Subcutaneous adipose tissue (tissue), 4 donors: ENCODE measurements around the gene BATF. TPM values are rescaled to one million over a fixed set of nuclear protein-coding genes. Genes with fewer than 3 reads are reported as not detected.

Experiments used
- total RNA-seq, 4 donors: library from RNA; depleted of rRNA; stranded (reverse); fragments of >200 nt; gene quantifications; one replicate each; pipeline ENCODE4 v1.1.0, GENCODE V29; 2016
- TF ChIP-seq, protein P1 (sequence below): fragments of 450-650 bp; IDR thresholded peaks from one replicate; pipeline ENCODE4 v1.5.1; 2016; ENCODE audit warnings: low read depth, mild to moderate bottlenecking, control low read depth, antibody characterized with exemption, moderate library complexity

The BATF gene
- total RNA-seq, 4 donors from 2014 or later, result 7.3 to 18.3 (median 9.4) TPM

DNA sequence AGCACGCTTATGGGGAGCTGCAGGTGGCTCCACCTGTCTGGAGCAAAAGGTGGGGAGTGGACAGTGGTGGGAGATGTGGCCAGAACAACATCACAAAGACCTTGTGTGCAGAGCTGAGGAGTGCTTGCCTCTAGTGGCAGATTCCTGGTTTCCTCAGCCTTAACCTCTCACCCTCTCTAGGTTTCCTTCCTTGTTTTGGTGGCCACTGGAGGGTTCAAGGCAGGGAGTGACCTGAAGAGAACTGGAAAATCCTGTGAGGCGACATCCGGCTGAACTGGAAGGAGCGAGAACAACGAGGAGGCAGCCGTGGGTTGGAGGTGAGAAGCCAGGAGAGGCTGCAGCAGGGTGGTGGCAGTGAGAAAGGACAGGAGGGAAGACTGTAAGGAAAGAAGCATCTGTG is 49.8 kb downstream of the BATF start:
- TF ChIP-seq, protein P1, sequence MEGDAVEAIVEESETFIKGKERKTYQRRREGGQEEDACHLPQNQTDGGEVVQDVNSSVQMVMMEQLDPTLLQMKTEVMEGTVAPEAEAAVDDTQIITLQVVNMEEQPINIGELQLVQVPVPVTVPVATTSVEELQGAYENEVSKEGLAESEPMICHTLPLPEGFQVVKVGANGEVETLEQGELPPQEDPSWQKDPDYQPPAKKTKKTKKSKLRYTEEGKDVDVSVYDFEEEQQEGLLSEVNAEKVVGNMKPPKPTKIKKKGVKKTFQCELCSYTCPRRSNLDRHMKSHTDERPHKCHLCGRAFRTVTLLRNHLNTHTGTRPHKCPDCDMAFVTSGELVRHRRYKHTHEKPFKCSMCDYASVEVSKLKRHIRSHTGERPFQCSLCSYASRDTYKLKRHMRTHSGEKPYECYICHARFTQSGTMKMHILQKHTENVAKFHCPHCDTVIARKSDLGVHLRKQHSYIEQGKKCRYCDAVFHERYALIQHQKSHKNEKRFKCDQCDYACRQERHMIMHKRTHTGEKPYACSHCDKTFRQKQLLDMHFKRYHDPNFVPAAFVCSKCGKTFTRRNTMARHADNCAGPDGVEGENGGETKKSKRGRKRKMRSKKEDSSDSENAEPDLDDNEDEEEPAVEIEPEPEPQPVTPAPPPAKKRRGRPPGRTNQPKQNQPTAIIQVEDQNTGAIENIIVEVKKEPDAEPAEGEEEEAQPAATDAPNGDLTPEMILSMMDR, result no peak

DNA sequence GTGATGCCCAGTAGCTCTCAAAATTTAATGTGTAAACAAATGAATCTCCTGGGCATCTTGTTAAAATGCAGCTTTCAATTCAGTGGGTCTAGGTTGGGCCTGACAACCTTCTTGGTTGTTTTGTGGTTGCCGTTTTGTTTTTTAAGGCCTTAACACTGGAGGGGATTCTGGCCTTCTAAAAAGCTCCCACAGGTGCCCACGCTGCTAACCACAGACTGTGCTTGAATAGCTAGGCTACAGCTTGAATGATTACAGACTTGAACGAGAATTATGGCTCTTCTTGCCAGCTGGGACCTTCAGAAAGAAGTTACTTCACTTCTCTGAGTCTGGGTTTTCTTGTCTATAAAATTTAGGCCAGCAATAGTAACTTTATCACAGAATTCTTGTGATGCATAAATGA is 54.8 kb downstream of the BATF start:
- TF ChIP-seq, protein P1, result no peak

DNA sequence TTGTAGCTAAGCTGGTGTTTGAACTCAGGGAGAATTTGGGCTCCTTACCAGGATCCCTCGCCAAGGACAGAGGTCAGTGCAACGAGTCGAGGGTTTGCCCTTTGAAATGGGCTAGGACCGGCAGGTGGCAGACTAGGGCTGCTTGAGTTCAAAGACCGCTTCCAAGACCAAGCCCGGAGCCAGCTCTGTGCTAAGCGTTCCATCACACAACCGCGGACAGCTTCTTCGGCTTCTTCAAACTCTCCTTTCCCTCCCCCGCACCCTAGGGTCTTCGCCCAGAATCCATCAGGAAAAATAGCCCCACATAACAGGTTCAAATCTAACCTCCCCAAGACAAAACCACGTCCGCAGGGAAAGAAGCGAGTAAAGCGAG is 55.4 kb downstream of the BATF start:
- TF ChIP-seq, protein P1, result no peak

DNA sequence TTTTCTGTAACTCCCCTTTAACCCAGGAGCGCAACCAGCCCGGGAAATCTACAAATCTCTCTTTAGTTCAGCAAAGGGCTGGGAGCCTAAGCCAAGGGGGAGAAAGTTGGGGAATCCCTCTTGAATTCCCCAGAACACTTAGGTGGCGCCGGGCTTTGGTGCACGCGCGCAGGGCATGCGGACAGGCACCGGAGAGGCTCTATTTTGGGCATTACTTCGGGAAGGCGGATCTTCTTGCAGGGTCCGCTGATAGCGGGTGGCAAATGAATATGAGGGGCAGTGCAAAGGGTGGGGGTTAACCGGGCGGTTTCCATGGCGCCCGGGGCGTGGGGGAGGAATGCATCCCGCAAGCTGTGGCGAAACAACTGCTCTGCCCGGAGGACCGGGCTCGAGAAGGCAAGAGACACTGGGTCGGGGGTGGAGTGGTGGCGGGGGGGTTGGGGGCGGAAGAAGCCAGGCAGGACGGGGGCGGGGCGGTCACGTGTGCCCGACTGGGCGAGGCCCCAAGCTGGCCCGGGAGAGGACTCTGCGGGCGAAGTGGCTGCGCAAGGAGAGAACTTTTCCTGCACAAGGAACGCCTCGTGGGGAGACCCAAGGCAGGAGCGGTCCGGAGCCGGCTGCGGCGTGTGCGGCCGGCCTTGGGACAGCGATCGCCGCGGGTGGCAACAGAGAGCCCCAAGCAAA is 56.0 kb downstream of the BATF start, which contains the start of gene FLVCR2:
TSS of gene FLVCR2 (plus strand) at position 519 of the 684 bp plus-strand sequence. CDS start 353 bp downstream, outside the sequence.
- TF ChIP-seq, protein P1, result no peak

- TF ChIP-seq, protein P1, result no peak
Observed at GRCh38 chr14:75578786-75579337, 56.6 kb downstream of the BATF start.

GRCh38 chr14:75579338-75579864 is 57.1 kb downstream of the BATF start:
- TF ChIP-seq, protein P1, result no peak

DNA sequence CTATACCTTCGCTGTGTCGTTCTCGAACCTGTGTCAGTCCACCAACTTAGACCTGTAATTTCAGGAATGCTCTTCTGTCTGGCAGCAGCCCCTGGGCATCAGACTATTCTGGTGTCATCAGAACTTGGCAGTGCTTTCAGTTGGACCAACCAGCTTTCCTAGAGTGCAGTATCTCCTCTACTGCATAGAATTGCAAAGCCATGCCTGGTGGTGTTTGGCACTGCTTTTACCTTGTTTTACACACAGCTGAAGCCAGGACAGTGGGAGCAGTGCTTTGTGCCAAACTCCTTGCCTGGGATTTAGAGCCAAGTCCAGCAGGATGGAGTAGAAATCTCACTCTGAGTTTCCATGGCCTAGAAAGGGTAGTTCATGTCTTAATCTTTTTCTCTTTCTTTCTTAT is 57.6 kb downstream of the BATF start:
- TF ChIP-seq, protein P1, result no peak
